HUES64 (cell line): ENCODE data around the gene PANX3.

Experiments used
- H3K27ac ChIP-seq: 2 replicates; pipeline ENCODE4 v1.7.0; 2013; ENCODE audit warnings: low read depth, low read length, inconsistent platforms
- H3K27me3 ChIP-seq: 2 replicates; pipeline ENCODE4 v1.6.1; 2013; ENCODE audit warnings: mild to moderate bottlenecking, low read length; ENCODE audit not compliant: insufficient read depth
- H3K36me3 ChIP-seq: 2 replicates; pipeline ENCODE4 v1.6.1; 2013; ENCODE audit warnings: mild to moderate bottlenecking, low read length; ENCODE audit not compliant: insufficient read depth
- H3K4me1 ChIP-seq: 2 replicates; pipeline ENCODE4 v1.6.1; 2013; ENCODE audit warnings: mild to moderate bottlenecking, low read length, moderate library complexity; ENCODE audit not compliant: insufficient read depth
- H3K4me3 ChIP-seq: 2 replicates; pipeline ENCODE4 v1.5.1; 2013; ENCODE audit warnings: mild to moderate bottlenecking, low read length, moderate library complexity
- H3K9ac ChIP-seq: 2 replicates; pipeline ENCODE4 v1.6.1; 2013; ENCODE audit warnings: mild to moderate bottlenecking, low read depth, low read length
- H3K9me3 ChIP-seq: 2 replicates; pipeline ENCODE4 v1.6.1; 2013; ENCODE audit warnings: low read depth, low read length; ENCODE audit not compliant: insufficient read depth
- WGBS: fragments of 150-250, 120-280 bp; methylation state at CpG from one replicate; pipeline ENCODE4 v1.1.7; 2013; ENCODE audit warnings: missing lambda C conversion rate; 5-methylcytosine and 5-hydroxymethylcytosine counted together

PANX3 gene

GRCh38 chr11:124661553-124661952 lies 50.3 kb downstream of the PANX3 start:
- H3K4me1 ChIP-seq, result peaks cover 13% of the 10 kb centered on the region
- H3K27me3 ChIP-seq, result no peaks in the 10 kb centered on the region
- no peak overlapping the region for H3K4me3 ChIP-seq
- H3K36me3 ChIP-seq, result no peaks in the 10 kb centered on the region
- no peak overlapping the region for H3K9ac ChIP-seq
- H3K27ac ChIP-seq, result no peak overlapping the region
- H3K9me3 ChIP-seq, result no peaks in the 10 kb centered on the region

- no peak overlapping the region for H3K27ac ChIP-seq
- WGBS, result 88% methylated on average over 4 of the region's 4 CpGs
- no peak overlapping the region for H3K9ac ChIP-seq
- H3K36me3 ChIP-seq, result no peaks in the 10 kb centered on the region
- H3K4me1 ChIP-seq, result peaks cover 9% of the 10 kb centered on the region
- no peaks in the 10 kb centered on the region for H3K27me3 ChIP-seq
- no peaks in the 10 kb centered on the region for H3K9me3 ChIP-seq
- H3K4me3 ChIP-seq, result no peak overlapping the region
Measured at GRCh38 chr11:124662106-124662505, 50.9 kb downstream of the PANX3 start.

GRCh38 chr11:124663861-124664260 lies 52.6 kb downstream of the PANX3 start:
- Histone ChIP-seq H3K4me3 (no peak overlapping the region), H3K4me1 (no peaks in the 10 kb centered on the region), H3K9ac (no peak overlapping the region), H3K9me3 (no peaks in the 10 kb centered on the region), H3K27me3 (peaks cover 3% of the 10 kb centered on the region; the same call in 1 of the 2 replicates), H3K27ac (no peak overlapping the region), H3K36me3 (no peaks in the 10 kb centered on the region)
- 95% methylated on average over 2 of the region's 2 CpGs for WGBS

- Histone ChIP-seq H3K9me3 (no peaks in the 10 kb centered on the region), H3K36me3 (no peaks in the 10 kb centered on the region), H3K9ac (no peak overlapping the region), H3K4me3 (no peak overlapping the region), H3K4me1 (no peaks in the 10 kb centered on the region), H3K27ac (no peak overlapping the region), H3K27me3 (peaks cover 32% of the 10 kb centered on the region)
- WGBS, result 91% methylated on average over 3 of the region's 3 CpGs
Measured at GRCh38 chr11:124667601-124668000, 56.4 kb downstream of the PANX3 start.

- Histone ChIP-seq H3K36me3 (no peaks in the 10 kb centered on the region), H3K9me3 (no peaks in the 10 kb centered on the region), H3K27me3 (peaks cover 41% of the 10 kb centered on the region), H3K27ac (no peak overlapping the region), H3K4me1 (no peaks in the 10 kb centered on the region), H3K9ac (no peak overlapping the region), H3K4me3 (no peak overlapping the region)
- 37% methylated on average over 8 of the region's 8 CpGs for WGBS
Measured at GRCh38 chr11:124669193-124669592, 58.0 kb downstream of the PANX3 start.
